ENCODE data around the gene AGAP5. TPM values are rescaled to one million over a fixed set of nuclear protein-coding genes. Genes with fewer than 3 reads are reported as not detected.
A peak's percentile ranks its signal among the peaks of the same experiment; 100 is the strongest.

AGAP5 gene
- total and polyA plus RNA-seq, 10 of the 15 experiments (the other 5 are each of a cell fraction or from before 2014, with no cell fraction given): 0.68 to 8.5 (median 6.7) TPM; not detected in 1

- ChIA-PET CTCF (interaction anchor here (0.9 to 1.4 kb wide), 2 partner anchors 127 to 224 kb away, joined by 3 to 4 read pairs; no protein-coding TSS in a partner anchor), SMC1A (ENCODE audit: uncharacterized antibody, unreplicated experiment) (interaction anchor here (2.2 kb wide), 1 partner anchor 12 kb away, joined by 12 read pairs; no protein-coding TSS in a partner anchor), RAD21 (ENCODE audit: unreplicated experiment) (interaction anchor here (1.4 to 3.2 kb wide), 2 partner anchors 11 to 87 kb away, joined by 3 to 12 read pairs; no protein-coding TSS in a partner anchor), POLR2A (no interaction called here)
- Histone ChIP-seq H3K79me2 (ENCODE audit: control insufficient read depth, insufficient read depth, low read length) (no peaks in the 10 kb centered on the region), H4K20me1 (ENCODE audit: control insufficient read depth, insufficient read depth) (no peaks in the 10 kb centered on the region), H3K9me3 (replicated peaks; ENCODE audit: control insufficient read depth, insufficient read depth, low read length) (no peaks in the 10 kb centered on the region), H3K4me3 (peak within 1 kb of the TSS; percentile 32; the same call in 1 of the 2 replicates), H3K27me3 (replicated peaks in 1 of 2; ENCODE audit: control insufficient read depth in 2 of 2, insufficient read depth in 2 of 2, low read length in 1 of 2) (no peaks in the 10 kb centered on the region), H3K4me1 (ENCODE audit: control insufficient read depth, insufficient read depth, low read length) (peaks cover 18% of the 10 kb centered on the region), H3K27ac (ENCODE audit: control insufficient read depth, insufficient read depth) (peak within 1 kb of the TSS; percentile 50; the same call in 1 of the 2 replicates), H3K4me2 (ENCODE audit: control insufficient read depth, insufficient read depth) (peak within 1 kb of the TSS; percentile 59), H3K9ac (ENCODE audit: control insufficient read depth, insufficient read depth, low read length) (no peak within 1 kb of the TSS; the same call in 1 of the 2 replicates), H3K36me3 (ENCODE audit: control insufficient read depth in 2 of 2, insufficient read depth in 2 of 2, low read length in 1 of 2) (no peaks in the 10 kb centered on the region), H2AFZ (ENCODE audit: control insufficient read depth, low read depth, low read length) (peak within 1 kb of the TSS; percentile 60)
- intact Hi-C loops (cut with micrococcal nuclease; ENCODE audit: unreplicated experiment): loop anchor here (10.0 kb wide), 1 partner anchor 129 kb away; the partner anchor contains the start of genes CHCHD1 and ZSWIM8
- TF ChIP-seq SUZ12 (IDR thresholded peaks at IDR 0.05; ENCODE audit: unreplicated experiment) (no peak), BACH1 (IDR thresholded peaks at IDR 0.05; ENCODE audit: borderline replicate concordance) (no peak), YBX1 (IDR thresholded peaks at IDR 0.05) (no peak), ZBTB33 (IDR thresholded peaks at IDR 0.05) (no peak), JUND (IDR thresholded peaks at IDR 0.05; ENCODE audit: low read depth, low read length) (no peak), CBX3 (IDR thresholded peaks at IDR 0.05; ENCODE audit: borderline replicate concordance, low read depth) (no peak), ZNF24 (IDR thresholded peaks at IDR 0.05) (no peak), FOS (IDR thresholded peaks at IDR 0.05; ENCODE audit: borderline replicate concordance, extremely low read depth, insufficient read length) (no peak), ZNF217 (IDR thresholded peaks at IDR 0.05) (no peak), CEBPB (IDR thresholded peaks at IDR 0.05; ENCODE audit: borderline replicate concordance in 1 of 2, low read depth in 2 of 2, low read length in 2 of 2) (no peak), PML (IDR thresholded peaks at IDR 0.05; ENCODE audit: low read length) (no peak)
- TF ChIP-seq, protein P1, sequence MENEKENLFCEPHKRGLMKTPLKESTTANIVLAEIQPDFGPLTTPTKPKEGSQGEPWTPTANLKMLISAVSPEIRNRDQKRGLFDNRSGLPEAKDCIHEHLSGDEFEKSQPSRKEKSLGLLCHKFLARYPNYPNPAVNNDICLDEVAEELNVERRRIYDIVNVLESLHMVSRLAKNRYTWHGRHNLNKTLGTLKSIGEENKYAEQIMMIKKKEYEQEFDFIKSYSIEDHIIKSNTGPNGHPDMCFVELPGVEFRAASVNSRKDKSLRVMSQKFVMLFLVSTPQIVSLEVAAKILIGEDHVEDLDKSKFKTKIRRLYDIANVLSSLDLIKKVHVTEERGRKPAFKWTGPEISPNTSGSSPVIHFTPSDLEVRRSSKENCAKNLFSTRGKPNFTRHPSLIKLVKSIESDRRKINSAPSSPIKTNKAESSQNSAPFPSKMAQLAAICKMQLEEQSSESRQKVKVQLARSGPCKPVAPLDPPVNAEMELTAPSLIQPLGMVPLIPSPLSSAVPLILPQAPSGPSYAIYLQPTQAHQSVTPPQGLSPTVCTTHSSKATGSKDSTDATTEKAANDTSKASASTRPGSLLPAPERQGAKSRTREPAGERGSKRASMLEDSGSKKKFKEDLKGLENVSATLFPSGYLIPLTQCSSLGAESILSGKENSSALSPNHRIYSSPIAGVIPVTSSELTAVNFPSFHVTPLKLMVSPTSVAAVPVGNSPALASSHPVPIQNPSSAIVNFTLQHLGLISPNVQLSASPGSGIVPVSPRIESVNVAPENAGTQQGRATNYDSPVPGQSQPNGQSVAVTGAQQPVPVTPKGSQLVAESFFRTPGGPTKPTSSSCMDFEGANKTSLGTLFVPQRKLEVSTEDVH (IDR thresholded peaks at IDR 0.05; ENCODE audit: low read depth, partially characterized antibody): no peak
- TF ChIP-seq, protein P2, sequence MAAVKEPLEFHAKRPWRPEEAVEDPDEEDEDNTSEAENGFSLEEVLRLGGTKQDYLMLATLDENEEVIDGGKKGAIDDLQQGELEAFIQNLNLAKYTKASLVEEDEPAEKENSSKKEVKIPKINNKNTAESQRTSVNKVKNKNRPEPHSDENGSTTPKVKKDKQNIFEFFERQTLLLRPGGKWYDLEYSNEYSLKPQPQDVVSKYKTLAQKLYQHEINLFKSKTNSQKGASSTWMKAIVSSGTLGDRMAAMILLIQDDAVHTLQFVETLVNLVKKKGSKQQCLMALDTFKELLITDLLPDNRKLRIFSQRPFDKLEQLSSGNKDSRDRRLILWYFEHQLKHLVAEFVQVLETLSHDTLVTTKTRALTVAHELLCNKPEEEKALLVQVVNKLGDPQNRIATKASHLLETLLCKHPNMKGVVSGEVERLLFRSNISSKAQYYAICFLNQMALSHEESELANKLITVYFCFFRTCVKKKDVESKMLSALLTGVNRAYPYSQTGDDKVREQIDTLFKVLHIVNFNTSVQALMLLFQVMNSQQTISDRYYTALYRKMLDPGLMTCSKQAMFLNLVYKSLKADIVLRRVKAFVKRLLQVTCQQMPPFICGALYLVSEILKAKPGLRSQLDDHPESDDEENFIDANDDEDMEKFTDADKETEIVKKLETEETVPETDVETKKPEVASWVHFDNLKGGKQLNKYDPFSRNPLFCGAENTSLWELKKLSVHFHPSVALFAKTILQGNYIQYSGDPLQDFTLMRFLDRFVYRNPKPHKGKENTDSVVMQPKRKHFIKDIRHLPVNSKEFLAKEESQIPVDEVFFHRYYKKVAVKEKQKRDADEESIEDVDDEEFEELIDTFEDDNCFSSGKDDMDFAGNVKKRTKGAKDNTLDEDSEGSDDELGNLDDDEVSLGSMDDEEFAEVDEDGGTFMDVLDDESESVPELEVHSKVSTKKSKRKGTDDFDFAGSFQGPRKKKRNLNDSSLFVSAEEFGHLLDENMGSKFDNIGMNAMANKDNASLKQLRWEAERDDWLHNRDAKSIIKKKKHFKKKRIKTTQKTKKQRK (IDR thresholded peaks at IDR 0.05; ENCODE audit: low read depth, low read length): no peak
- TF ChIP-seq, protein P3, sequence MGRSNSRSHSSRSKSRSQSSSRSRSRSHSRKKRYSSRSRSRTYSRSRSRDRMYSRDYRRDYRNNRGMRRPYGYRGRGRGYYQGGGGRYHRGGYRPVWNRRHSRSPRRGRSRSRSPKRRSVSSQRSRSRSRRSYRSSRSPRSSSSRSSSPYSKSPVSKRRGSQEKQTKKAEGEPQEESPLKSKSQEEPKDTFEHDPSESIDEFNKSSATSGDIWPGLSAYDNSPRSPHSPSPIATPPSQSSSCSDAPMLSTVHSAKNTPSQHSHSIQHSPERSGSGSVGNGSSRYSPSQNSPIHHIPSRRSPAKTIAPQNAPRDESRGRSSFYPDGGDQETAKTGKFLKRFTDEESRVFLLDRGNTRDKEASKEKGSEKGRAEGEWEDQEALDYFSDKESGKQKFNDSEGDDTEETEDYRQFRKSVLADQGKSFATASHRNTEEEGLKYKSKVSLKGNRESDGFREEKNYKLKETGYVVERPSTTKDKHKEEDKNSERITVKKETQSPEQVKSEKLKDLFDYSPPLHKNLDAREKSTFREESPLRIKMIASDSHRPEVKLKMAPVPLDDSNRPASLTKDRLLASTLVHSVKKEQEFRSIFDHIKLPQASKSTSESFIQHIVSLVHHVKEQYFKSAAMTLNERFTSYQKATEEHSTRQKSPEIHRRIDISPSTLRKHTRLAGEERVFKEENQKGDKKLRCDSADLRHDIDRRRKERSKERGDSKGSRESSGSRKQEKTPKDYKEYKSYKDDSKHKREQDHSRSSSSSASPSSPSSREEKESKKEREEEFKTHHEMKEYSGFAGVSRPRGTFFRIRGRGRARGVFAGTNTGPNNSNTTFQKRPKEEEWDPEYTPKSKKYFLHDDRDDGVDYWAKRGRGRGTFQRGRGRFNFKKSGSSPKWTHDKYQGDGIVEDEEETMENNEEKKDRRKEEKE (IDR thresholded peaks at IDR 0.05): no peak
- no peak for FAIRE-seq
- 41% methylated on average over 5 of the region's 5 CpGs for WGBS (ENCODE audit: insufficient coverage, insufficient replicate concordance, low lambda C conversion rate, missing lambda C conversion rate)
- no peak for ATAC-seq
- DNase-seq (ENCODE audit: low read depth, low spot score): no peak
- BruUV-seq (replicated peaks): no TSS peak
- in situ Hi-C loops (cut with MboI): no loop called here
These were observed 42.0 kb downstream of the AGAP5 start, which contains the start of gene SYNPO2L for GRCh38 chr10:73655990-73656298. Gene SYNPO2L, minus strand, starts transcription at chr10:73656029. Its CDS starts 107 bp downstream, at chr10:73655922.
